Lower lobe of right lung (tissue), 2 donors: ENCODE measurements around the gene MCOLN1. TPM values are rescaled to one million over a fixed set of nuclear protein-coding genes. Genes with fewer than 3 reads are reported as not detected.

Experiments used
- ATAC-seq, 2 donors: fragments of 200-7000 bp; cut with Tn5 transposase; one replicate each; pipeline ENCODE4 v1.9.1; 2020 to 2022; ENCODE audit warnings: mild to moderate bottlenecking in 2 of 2, moderate library complexity in 2 of 2
- DNase-seq: peaks from one replicate; pipeline ENCODE4 v3.0.0-alpha.2; 2020
- H3K27ac ChIP-seq: fragments of 200-600 bp; one replicate; pipeline ENCODE4 v1.8.0; 2022
- H3K27me3 ChIP-seq: fragments of 200-600 bp; one replicate; pipeline ENCODE4 v1.8.0; 2022; ENCODE audit warnings: low read depth
- H3K36me3 ChIP-seq: fragments of 200-600 bp; one replicate; pipeline ENCODE4 v1.8.0; 2022; ENCODE audit warnings: mild to moderate bottlenecking
- H3K4me1 ChIP-seq: fragments of 200-600 bp; one replicate; pipeline ENCODE4 v1.8.0; 2022
- H3K4me3 ChIP-seq: fragments of 200-600 bp; one replicate; pipeline ENCODE4 v1.8.0; 2022; ENCODE audit warnings: mild to moderate bottlenecking
- H3K9me3 ChIP-seq: fragments of 200-600 bp; one replicate; pipeline ENCODE4 v1.8.0; 2022
- CTCF ChIP-seq: fragments of 200-600 bp; IDR thresholded peaks from one replicate; pipeline ENCODE4 v1.8.0; 2022; ENCODE audit warnings: antibody characterized with exemption, mild to moderate bottlenecking
- intact Hi-C: fragments of 100-400 bp; cut with DNase I; formaldehyde crosslinking; loops from one replicate; pipeline ENCODE4 v1.11.0; 2022
- total RNA-seq: library from RNA; stranded (reverse); fragmentation: NEBNext Ultra II Directional; extraction: Animal tissue kit (Norgen Biotek cat#: 25700); gene quantifications from one replicate; pipeline ENCODE4 v1.2.1, GENCODE V29; 2021
- donor health status: DM: no; HTN: yes; CAD: no; lungs with severe emphysema.

The MCOLN1 gene
- total RNA-seq, 1 donor from 2014 or later = 79.0 TPM

- ATAC-seq = peak; percentile 10 to 19
- Histone ChIP-seq H3K4me1 (peaks cover 14% of the 10 kb centered on the region), H3K36me3 (peaks cover 51% of the 10 kb centered on the region), H3K27ac (peak overlapping the region; percentile 87), H3K27me3 (no peaks in the 10 kb centered on the region), H3K9me3 (no peaks in the 10 kb centered on the region), H3K4me3 (peak overlapping the region; percentile 98)
- intact Hi-C loops = no loop called here
- no peak for TF ChIP-seq CTCF
- DNase-seq = peak; percentile 74
Observed at GRCh38 chr19:7533281-7533885, 11.0 kb downstream of the MCOLN1 start.

- DNase-seq (peak; percentile 89), ATAC-seq (peak; percentile 86)
- Histone ChIP-seq H3K4me3 (peak overlapping the region; percentile 98), H3K9me3 (no peaks in the 10 kb centered on the region), H3K36me3 (peaks cover 51% of the 10 kb centered on the region), H3K27me3 (no peaks in the 10 kb centered on the region), H3K4me1 (peaks cover 14% of the 10 kb centered on the region), H3K27ac (peak overlapping the region; percentile 87)
- TF ChIP-seq CTCF = no peak
- intact Hi-C loops = no loop called here
Observed at GRCh38 chr19:7533925-7534480, 11.6 kb downstream of the MCOLN1 start.

GRCh38 chr19:7534531-7535046 lies 12.2 kb downstream of the MCOLN1 start:
- intact Hi-C loops = no loop called here
- Histone ChIP-seq H3K27me3 (no peaks in the 10 kb centered on the region), H3K4me3 (peak overlapping the region; percentile 98), H3K9me3 (no peaks in the 10 kb centered on the region), H3K4me1 (peaks cover 14% of the 10 kb centered on the region), H3K27ac (peak overlapping the region; percentile 87), H3K36me3 (peaks cover 51% of the 10 kb centered on the region)
- no peak for TF ChIP-seq CTCF
- DNase-seq = peak; percentile 61
- peak; percentile 52 to 63 for ATAC-seq

GRCh38 chr19:7535047-7535997 lies 12.9 kb downstream of the MCOLN1 start, which contains the start of gene PNPLA6:
Gene PNPLA6, plus strand, starts transcription at chr19:7535717. Its CDS starts 72 bp downstream, at chr19:7535789.
- peak; percentile 92 to 93 for ATAC-seq

More at GRCh38 chr19:7535047-7535997, 12.9 kb downstream of the MCOLN1 start, which contains the start of gene PNPLA6:
- DNase-seq = peak; percentile 98
- TF ChIP-seq CTCF = no peak
- H3K27ac ChIP-seq = peak within 1 kb of the TSS; percentile 87
- no peaks in the 10 kb centered on the region for H3K27me3 ChIP-seq
- peaks cover 14% of the 10 kb centered on the region for H3K4me1 ChIP-seq
- H3K9me3 ChIP-seq = no peaks in the 10 kb centered on the region
- peak within 1 kb of the TSS; percentile 98 for H3K4me3 ChIP-seq
- intact Hi-C loops = no loop called here
- H3K36me3 ChIP-seq = peaks cover 52% of the 10 kb centered on the region
